K562 (cell line): ENCODE measurements around the gene BDH1. TPM values are rescaled to one million over a fixed set of nuclear protein-coding genes. Genes with fewer than 3 reads are reported as not detected.
A peak's percentile ranks its signal among the peaks of the same experiment; 100 is the strongest.

Experiments used
- ATF7 ChIP-seq: fragments of 450-650 bp; IDR thresholded peaks from 2 replicates; pipeline ENCODE4 v1.7.1; 2014; ENCODE audit warnings: mild to moderate bottlenecking, moderate library complexity
- CBFA2T2 ChIP-seq: fragments of 450-650 bp; conservative IDR thresholded peaks from 2 replicates; pipeline ENCODE4 v1.6.1; 2017; ENCODE audit warnings: mild to moderate bottlenecking
- CTBP1 ChIP-seq: fragments of 450-650 bp; IDR thresholded peaks from 2 replicates; pipeline ENCODE4 v1.6.1; 2016; ENCODE audit warnings: borderline replicate concordance
- JUND ChIP-seq, 2 experiments: IDR thresholded peaks; 2 replicates in 1 of 2; 3 replicates in 1 of 2; pipeline ENCODE4 v1.6.1; 2011; ENCODE audit warnings: borderline replicate concordance in 2 of 2, low read depth in 2 of 2, low read length in 2 of 2, improper control_type of control experiment in 1 of 2, missing biosample characterization in 1 of 2, missing genetic modification characterization in 1 of 2, missing genetic modification reagents in 1 of 2
- KAT8 ChIP-seq: fragments of 450-650 bp; IDR thresholded peaks from 2 replicates; pipeline ENCODE4 v1.6.1; 2016; ENCODE audit warnings: low read depth, mild to moderate bottlenecking
- KDM5B ChIP-seq: fragments of 200-600 bp; sonication (generic); IDR thresholded peaks from 2 replicates; pipeline ENCODE4 v1.6.1; 2012; ENCODE audit warnings: low read depth, mild to moderate bottlenecking, moderate library complexity, low read length, control low read depth, inconsistent platforms; ENCODE audit not compliant: insufficient replicate concordance
- LCOR ChIP-seq: sonication (generic); formaldehyde crosslinking; IDR thresholded peaks from 2 replicates; pipeline ENCODE4 v1.8.0; 2022; ENCODE audit warnings: mild to moderate bottlenecking, missing genetic modification reagents
- MAZ ChIP-seq, 2 experiments: fragments of 450-650 bp in 1 of 2; sonication (generic) in 1 of 2; formaldehyde crosslinking; IDR thresholded peaks in 1 of 2; conservative IDR thresholded peaks in 1 of 2; 2 replicates each; pipeline versions ENCODE4 v1.4.0 to v1.5.0; 2020; ENCODE audit warnings: mild to moderate bottlenecking in 1 of 2, missing genetic modification reagents in 1 of 2
- MCM3 ChIP-seq: fragments of 450-650 bp; IDR thresholded peaks from 2 replicates; pipeline ENCODE4 v1.6.1; 2016
- MCM5 ChIP-seq: fragments of 450-650 bp; IDR thresholded peaks from 2 replicates; pipeline ENCODE4 v1.6.1; 2016; ENCODE audit warnings: low read depth
- MED1 ChIP-seq: sonication (generic); formaldehyde crosslinking; IDR thresholded peaks from 2 replicates; pipeline ENCODE4 v1.8.1; 2023; ENCODE audit warnings: missing genetic modification reagents, borderline replicate concordance
- MTA1 ChIP-seq: fragments of 450-650 bp; IDR thresholded peaks from 2 replicates; pipeline ENCODE4 v1.6.1; 2017; ENCODE audit warnings: borderline replicate concordance
- PPARD ChIP-seq: fragments of 250-450 bp; sonication (Bioruptor Pico); IDR thresholded peaks from 2 replicates; pipeline ENCODE4 v1.8.0; 2022; ENCODE audit warnings: inconsistent platforms, mild to moderate bottlenecking, moderate library complexity
- SMARCA4 ChIP-seq: fragments of 450-650 bp; IDR thresholded peaks from 2 replicates; pipeline ENCODE4 v1.6.1; 2016
- SMC3 ChIP-seq: conservative IDR thresholded peaks from 2 replicates; pipeline ENCODE4 v1.6.1; 2011; ENCODE audit warnings: low read depth, low read length, improper control_type of control experiment; ENCODE audit not compliant: insufficient read depth
- SOX6 ChIP-seq: fragments of 450-650 bp; IDR thresholded peaks from 2 replicates; pipeline ENCODE4 v1.6.1; 2014; ENCODE audit warnings: mild to moderate bottlenecking
- TAF7 ChIP-seq: fragments of 450-650 bp; IDR thresholded peaks from 2 replicates; pipeline ENCODE4 v1.6.1; 2016; ENCODE audit warnings: missing genetic modification characterization, missing compliant biosample characterization
- TEAD1 ChIP-seq, 2 experiments: fragments of 450-650 bp in 1 of 2; sonication (generic) in 1 of 2; formaldehyde crosslinking; IDR thresholded peaks; 2 replicates each; pipeline versions ENCODE4 v1.4.0 to v1.8.0; 2020 to 2022; ENCODE audit warnings: mild to moderate bottlenecking in 2 of 2, missing genetic modification reagents in 1 of 2
- TRIM24 ChIP-seq, 2 experiments: fragments of 450-650 bp; IDR thresholded peaks; 2 replicates each; pipeline ENCODE4 v1.6.1; 2016
- ZNF124 ChIP-seq: sonication (generic); formaldehyde crosslinking; IDR thresholded peaks from 2 replicates; pipeline ENCODE4 v1.8.1; 2022; ENCODE audit warnings: missing genetic modification reagents
- polyA plus RNA-seq, 8 experiments: library from polyadenylated mRNA; depleted of rRNA in 4 of 8; stranded (reverse) in 5 of 8; unstranded in 3 of 8; fragments of >200 nt; fragmentation: Nextera tagmentation in 2 of 8; fragmentation: Illumina TruSeq in 1 of 8; extraction: Ambion mirVana in 2 of 8; extraction: Trizol in 1 of 8; gene quantifications; 2 replicates each; pipeline versions ENCODE4 v1.2.1 to v1.2.3, GENCODE V29; 2011 to 2014; ENCODE audit warnings: inconsistent platforms in 1 of 8, missing spikeins in 1 of 8
- total RNA-seq, 7 experiments: library from RNA; depleted of rRNA in 6 of 7; stranded (reverse); fragments of >200 nt in 6 of 7; fragmentation: Illumina TruSeq in 2 of 7; extraction: Trizol in 2 of 7; gene quantifications; 2 replicates each; pipeline versions ENCODE4 v1.2.1 to v1.2.3, GENCODE V29; 2011 to 2021; ENCODE audit warnings: low replicate concordance in 1 of 7
- TF ChIP-seq, protein P1 (sequence below): fragments of 250-450 bp; sonication (Bioruptor Pico); IDR thresholded peaks from 2 replicates; pipeline ENCODE4 v1.8.0; 2022; ENCODE audit warnings: inconsistent platforms, mild to moderate bottlenecking, moderate library complexity, borderline replicate concordance
- TF ChIP-seq, protein P2 (sequence below): sonication (generic); formaldehyde crosslinking; IDR thresholded peaks from 2 replicates; pipeline ENCODE4 v1.8.0; 2023; ENCODE audit warnings: mild to moderate bottlenecking, missing genetic modification reagents
- TF ChIP-seq, protein P3 (sequence below): sonication (generic); formaldehyde crosslinking; IDR thresholded peaks from 2 replicates; pipeline ENCODE4 v1.8.1; 2023; ENCODE audit warnings: mild to moderate bottlenecking, missing genetic modification reagents, moderate library complexity
- TF ChIP-seq, protein P4 (sequence below), 2 experiments: fragments of 450-650 bp in 1 of 2; sonication (generic) in 1 of 2; formaldehyde crosslinking in 1 of 2; IDR thresholded peaks in 1 of 2; conservative IDR thresholded peaks in 1 of 2; 2 replicates each; pipeline versions ENCODE4 v1.6.1 to v1.8.1; 2016 to 2023; ENCODE audit warnings: mild to moderate bottlenecking in 2 of 2, moderate library complexity in 2 of 2, inconsistent platforms in 1 of 2, missing genetic modification reagents in 1 of 2

Gene BDH1
- total and polyA plus RNA-seq, 9 of the 15 experiments (the other 6 are each of a cell fraction or from before 2014, with no cell fraction given) = 0.07 to 0.89 (median 0.12) TPM; not detected in 3

- peak; percentile 38 for TF ChIP-seq KDM5B
- TF ChIP-seq SOX6 = 0 out of 2 replicates have a peak, but pooled peaks have one; percentile 51
- no peak for TF ChIP-seq PPARD (CRISPR knock-in tag)
- peak; percentile 41; the same call in 1 of the 2 replicates for TF ChIP-seq ATF7
- TF ChIP-seq KAT8 = no peak
- TF ChIP-seq SMC3 = no peak
- TF ChIP-seq MCM3 = no peak
- no peak for TF ChIP-seq LCOR (CRISPR knock-in tag)
- no peak for TF ChIP-seq ZNF124
- peak; percentile 96 for TF ChIP-seq CTBP1
- TF ChIP-seq CBFA2T2 = no peak
- TF ChIP-seq MTA1 = peak; percentile 10; the same call in 1 of the 2 replicates
- TF ChIP-seq, protein P1, sequence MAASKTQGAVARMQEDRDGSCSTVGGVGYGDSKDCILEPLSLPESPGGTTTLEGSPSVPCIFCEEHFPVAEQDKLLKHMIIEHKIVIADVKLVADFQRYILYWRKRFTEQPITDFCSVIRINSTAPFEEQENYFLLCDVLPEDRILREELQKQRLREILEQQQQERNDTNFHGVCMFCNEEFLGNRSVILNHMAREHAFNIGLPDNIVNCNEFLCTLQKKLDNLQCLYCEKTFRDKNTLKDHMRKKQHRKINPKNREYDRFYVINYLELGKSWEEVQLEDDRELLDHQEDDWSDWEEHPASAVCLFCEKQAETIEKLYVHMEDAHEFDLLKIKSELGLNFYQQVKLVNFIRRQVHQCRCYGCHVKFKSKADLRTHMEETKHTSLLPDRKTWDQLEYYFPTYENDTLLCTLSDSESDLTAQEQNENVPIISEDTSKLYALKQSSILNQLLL = no peak
- TF ChIP-seq TRIM24 (IDR thresholded peaks at IDR 0.05) = peak in 1 of 2 experiments; percentile 41; a peak in 1 of 4 replicates
- peak; percentile 80 for TF ChIP-seq SMARCA4
- TF ChIP-seq, protein P2, sequence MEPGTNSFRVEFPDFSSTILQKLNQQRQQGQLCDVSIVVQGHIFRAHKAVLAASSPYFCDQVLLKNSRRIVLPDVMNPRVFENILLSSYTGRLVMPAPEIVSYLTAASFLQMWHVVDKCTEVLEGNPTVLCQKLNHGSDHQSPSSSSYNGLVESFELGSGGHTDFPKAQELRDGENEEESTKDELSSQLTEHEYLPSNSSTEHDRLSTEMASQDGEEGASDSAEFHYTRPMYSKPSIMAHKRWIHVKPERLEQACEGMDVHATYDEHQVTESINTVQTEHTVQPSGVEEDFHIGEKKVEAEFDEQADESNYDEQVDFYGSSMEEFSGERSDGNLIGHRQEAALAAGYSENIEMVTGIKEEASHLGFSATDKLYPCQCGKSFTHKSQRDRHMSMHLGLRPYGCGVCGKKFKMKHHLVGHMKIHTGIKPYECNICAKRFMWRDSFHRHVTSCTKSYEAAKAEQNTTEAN (CRISPR knock-in tag) = no peak
- no peak for TF ChIP-seq TAF7 (tag)
- peak; percentile 79 for TF ChIP-seq JUND (IDR thresholded peaks at IDR 0.05; ENCODE audit: borderline replicate concordance, low read depth, low read length)
- peak; percentile 57; the same call in 1 of the 3 replicates for TF ChIP-seq JUND (tag; IDR thresholded peaks at IDR 0.05; ENCODE audit: borderline replicate concordance, low read depth, low read length)
- no peak for TF ChIP-seq MCM5
- TF ChIP-seq, protein P3, sequence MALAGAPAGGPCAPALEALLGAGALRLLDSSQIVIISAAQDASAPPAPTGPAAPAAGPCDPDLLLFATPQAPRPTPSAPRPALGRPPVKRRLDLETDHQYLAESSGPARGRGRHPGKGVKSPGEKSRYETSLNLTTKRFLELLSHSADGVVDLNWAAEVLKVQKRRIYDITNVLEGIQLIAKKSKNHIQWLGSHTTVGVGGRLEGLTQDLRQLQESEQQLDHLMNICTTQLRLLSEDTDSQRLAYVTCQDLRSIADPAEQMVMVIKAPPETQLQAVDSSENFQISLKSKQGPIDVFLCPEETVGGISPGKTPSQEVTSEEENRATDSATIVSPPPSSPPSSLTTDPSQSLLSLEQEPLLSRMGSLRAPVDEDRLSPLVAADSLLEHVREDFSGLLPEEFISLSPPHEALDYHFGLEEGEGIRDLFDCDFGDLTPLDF (CRISPR knock-in tag) = no peak
- no peak for TF ChIP-seq MED1 (CRISPR knock-in tag)
- TF ChIP-seq MAZ (CRISPR knock-in tag; conservative IDR thresholded peaks at IDR 0.05 in 1 of 2, IDR thresholded peaks at IDR 0.05 in 1 of 2) = no peak
- TF ChIP-seq TEAD1 (CRISPR knock-in tag; IDR thresholded peaks at IDR 0.05) = no peak
- TF ChIP-seq, protein P4, sequence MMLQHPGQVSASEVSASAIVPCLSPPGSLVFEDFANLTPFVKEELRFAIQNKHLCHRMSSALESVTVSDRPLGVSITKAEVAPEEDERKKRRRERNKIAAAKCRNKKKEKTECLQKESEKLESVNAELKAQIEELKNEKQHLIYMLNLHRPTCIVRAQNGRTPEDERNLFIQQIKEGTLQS (IDR thresholded peaks at IDR 0.05) = peak; percentile 67; the same call in 1 of the 2 replicates
- TF ChIP-seq, protein P4 (CRISPR knock-in tag; conservative IDR thresholded peaks at IDR 0.05) = no peak
Measured at GRCh38 chr3:197577366-197578074, 21.8 kb upstream of the BDH1 start (continued).
